CD4-positive, alpha-beta T cell treated with Interleukin-17A for 1 hour (primary cell): ENCODE results near the gene SLC35E3.
"Not testable (repeated sequence)": the region's sequence is repeated elsewhere in the genome, so short reads cannot be mapped to it uniquely, and the experiment has no call there.

Experiments used
- DNase-seq: peaks from one replicate; pipeline ENCODE4 v3.0.0-alpha.2; 2020

SLC35E3 gene

DNA sequence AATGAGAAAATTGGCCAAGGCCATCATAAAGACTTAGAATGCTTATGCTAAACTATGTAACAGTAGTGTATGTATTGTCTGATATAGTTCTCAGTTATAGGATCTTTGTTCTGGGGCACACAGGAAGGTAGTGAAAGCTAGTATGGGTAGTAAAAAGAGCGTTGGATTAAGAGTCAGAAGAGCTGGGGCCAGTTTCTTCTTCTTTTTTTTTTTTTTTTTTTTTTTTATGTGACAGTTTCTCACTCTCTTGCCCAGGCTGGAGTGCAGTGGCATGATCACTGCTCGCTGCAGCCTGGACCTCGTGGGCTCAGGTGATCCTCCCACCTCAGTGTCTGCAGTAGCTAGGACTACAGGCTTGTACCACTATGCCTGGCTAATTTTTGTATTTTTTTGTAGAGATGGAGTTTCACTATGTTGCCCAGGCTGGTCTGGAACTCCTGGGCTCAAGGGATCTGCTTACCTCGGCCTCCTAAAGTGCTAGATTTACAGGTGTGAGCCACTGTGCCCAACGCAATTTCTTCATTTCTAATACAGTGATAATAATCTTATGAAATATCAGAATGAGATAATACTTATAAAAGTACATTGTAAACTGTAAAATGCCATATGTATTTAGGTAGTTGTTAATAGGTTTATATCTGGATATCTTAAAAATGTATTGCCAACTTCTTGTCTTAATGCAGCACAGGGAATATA, 69.4 kb downstream of the SLC35E3 start:
- DNase-seq, result no peak

DNA sequence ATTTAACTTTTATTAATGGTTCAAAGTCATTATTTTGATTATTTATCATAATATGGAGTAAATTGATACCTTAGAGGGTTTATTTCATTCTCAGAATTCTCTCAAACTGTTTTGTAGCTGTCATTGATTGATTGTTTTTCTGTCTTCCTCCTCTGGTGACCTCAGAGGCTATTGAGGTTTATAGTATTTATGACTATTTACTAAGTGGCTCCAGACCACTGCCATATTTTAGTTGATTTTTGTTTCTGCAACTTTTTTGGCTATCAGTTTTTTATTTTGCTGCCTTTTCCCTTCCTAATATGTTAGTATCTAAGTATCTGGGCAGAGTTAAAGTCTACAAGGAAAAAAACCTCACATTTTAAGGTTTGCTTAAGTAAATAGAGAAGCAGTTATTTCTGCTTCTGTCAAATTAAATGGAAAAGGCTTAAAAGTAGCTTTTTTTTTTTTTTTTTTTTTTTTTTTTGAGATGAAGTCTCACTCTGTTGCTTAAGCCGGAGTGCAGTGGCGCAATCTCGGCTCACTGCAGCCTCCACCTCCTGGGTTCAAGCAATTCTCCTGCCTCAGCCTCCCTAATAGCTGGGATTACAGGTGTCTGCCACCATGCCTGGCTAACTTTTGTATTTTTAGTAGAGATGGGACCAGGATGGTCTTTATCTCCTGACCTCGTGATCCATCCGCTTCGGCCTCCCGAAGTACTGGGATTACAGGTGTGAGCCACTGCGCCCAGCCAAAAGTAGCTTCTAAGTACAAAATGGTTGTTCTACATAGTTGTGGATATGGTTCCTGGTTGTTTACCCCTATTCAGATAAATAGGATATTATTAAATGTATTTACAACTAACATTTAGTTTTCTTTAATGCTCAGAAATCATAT, 70.2 kb downstream of the SLC35E3 start:
- no peak for DNase-seq

DNA sequence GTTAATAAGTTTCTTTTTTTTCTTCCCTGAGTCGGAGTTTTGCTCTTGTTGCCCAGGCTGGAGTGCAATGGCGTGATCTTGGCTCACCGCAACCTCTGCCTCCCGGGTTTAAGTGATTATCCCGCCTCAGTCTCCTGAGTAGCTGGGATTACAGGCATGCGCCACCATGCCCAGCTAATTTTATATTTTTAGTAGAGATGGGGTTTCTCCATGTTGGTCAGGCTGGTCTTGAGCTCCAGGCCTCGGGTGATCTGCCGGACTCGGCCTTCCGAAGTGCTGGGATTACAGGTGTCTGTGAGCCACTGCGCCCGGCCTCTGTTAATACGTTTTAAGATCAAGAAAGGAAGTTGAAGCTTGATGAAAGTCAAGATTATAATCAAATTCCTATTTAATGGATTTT, 73.5 kb downstream of the SLC35E3 start:
- DNase-seq, result not testable (repeated sequence)

DNA sequence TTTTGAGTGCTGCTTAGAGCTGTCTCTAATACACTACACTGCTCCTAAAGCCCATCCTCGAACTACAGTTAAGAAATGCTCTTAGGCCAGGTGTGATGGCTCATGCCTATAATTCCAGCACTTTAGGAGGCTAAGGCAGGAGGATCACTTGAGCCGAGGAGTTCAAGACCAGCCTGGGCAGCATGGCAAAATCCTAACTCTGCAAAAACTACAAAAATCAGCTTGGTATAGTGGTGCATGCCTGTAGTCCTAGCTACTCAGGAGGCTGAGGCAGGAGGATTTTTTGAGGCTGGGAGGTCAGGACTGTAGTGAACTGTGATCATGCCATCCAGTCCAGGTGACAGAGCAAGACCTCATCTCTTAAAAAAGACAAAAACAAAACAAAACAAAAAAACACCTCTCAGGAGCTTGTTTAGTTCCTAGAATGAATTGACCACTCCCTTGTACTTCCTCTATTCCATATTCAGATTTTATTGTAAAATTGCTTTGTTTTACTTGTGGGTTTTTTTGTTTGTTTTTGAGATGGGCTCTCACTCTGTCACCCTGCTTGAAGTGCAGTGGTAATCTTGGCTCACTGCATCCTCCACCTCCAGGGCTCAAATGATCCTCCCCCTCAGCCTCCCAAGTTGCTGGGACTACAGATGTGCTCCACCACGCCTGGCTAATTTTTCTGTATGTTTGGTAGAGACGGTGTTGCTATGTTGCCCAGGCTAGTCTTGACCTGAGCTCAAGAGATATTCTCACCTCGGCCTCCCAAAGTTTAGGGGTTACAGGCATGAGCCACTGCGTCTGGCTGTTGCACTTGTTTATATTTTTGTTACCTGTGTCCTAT, 75.6 kb downstream of the SLC35E3 start:
- no peak for DNase-seq

DNA sequence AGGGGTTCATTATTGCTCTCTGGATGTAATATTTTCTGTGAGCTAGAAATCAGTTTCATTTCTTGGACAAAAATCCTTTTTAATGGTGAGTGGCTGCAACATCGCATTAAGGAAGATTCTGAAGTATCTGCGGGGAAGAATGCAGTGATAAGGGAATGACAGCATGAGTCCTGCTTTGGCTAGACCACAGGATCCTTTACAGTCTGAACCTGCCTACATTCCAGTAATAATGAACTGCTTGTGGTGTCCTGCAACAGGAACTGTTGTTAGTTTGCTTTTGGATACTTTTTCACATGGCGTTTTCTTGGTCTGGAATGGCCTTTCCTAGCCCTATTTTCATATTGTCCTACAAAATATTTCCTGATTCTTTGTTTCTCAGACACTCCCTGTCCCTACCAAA, 77.7 kb downstream of the SLC35E3 start:
- DNase-seq, result no peak

DNA sequence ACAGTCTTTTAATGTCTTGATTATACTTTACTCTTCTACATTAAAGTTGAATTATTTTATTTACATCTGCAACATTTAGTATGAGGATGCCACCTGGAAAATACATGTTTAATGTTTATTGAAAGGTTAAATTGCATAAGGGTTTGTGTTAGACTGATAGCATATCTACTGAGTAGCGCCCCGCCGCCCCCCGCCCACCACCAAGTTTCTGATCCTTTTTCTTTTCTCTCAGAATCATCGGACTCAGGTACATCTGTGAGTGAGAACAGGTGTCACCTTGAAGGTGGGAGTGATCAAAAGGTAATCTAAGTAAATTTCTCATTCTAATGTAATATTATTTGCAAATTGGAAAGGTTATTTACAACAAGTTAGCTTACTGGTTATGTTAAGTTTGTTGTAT, 78.2 kb downstream of the SLC35E3 start:
- DNase-seq, result no peak

DNA sequence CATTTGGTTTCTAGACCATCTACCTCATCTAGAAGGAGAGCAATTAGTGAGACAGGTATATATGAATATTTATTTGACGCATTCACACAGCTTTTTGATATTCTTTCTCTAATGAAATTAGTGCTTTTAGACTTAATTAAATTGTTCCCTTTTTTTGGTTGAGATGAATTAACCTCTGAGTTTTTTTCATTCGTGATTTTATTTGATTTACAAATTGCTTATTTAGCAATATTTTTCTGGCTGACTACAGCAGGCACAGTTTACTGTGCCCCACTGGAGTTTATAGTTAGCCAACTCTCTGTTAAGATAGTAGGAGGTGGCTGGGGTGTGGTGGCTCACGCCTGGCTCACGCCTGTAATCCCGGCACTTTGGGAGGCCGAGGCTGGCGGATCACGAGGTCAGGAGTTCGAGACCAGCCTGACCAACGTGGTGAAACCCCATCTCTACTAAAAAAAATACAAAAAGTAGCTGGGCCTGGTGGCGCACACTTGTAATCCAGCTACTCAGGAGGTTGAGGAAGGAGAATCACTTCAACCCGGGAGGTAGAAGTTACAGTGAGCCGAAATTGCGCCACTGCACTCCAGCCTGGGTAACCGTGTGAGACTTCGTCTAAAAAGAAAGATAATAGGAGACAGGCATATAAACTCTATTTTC, 78.7 kb downstream of the SLC35E3 start:
- DNase-seq, result no peak

DNA sequence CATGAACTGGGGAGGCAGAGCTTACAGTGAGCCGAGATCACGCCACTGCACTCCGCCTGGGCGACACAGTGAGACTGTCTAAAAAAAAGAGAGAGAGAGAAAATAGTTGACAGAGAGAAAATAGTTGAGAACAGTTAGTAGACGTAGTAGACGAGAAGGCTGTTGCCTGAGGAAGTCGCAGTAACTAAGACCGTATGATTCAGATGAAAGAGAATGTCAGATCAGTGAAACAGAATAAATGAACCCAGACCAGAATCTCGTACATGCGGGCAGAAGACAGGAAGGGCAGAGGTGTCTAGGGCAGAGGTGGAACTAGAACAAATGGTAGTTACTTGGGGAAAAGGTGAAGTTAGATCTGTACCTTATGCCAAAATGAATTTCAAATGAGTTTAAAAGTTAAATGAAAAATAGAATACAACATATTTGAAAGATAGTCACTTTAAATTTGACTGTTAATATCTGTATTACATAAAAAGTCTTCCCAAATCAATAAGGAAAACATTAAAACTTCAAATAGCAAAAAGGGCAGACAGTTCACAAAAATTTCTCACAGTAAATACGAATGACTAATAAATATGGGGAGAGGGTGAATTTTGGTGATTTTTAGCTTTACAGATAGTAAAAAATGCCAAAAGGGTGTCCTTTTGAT, 79.7 kb downstream of the SLC35E3 start:
- no peak for DNase-seq

DNA sequence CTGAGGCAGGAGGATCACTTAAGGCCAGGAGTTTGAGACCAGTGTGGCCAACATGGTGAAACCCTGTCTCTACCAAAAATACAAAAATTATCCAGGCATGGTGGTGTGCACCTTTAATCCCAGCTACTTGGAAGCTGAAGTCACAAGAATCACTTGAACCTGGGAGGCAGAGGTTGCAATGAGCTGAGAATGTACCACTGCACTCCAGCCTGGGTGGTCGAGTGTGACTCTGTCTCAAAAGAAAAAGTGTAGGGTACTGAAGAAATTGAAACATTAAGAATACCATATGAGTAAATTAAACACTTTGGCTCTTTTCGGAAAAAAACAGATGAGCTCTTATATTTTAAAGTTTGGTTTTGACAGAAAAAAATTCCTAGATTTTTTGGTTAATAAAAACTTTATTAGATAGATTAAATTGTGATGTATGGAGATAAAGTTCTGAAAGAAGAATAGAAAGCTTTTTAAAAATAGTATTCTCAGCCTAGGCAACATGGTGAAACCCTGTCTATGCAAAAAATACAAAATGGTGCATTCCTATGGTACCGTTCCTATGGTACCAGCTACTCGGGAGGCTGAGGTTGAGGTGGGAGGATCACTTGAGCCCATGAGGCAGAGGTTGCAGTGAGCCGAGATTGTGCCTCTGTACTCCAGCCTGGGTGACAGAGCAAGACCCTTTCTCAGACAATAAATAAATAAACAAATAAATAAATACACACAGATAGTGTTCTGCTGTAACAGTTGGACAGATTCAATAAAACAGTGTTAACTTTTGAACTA, 82.1 kb downstream of the SLC35E3 start:
- no peak for DNase-seq

DNA sequence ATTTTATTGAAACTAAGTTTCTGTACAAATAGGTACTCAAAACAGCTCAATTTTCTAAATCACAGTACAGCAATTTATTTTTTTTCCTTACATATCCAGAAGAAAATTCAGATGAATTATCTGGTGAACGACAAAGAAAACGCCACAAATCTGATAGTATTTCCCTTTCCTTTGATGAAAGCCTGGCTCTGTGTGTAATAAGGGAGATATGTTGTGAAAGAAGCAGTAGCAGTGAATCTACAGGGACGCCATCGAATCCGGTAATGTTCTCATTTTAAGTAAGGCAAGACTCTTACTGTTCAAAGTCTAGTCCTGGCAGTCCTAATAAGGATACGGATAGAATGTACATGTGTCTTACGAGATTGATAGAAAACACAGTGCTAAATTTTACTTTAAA, 82.7 kb downstream of the SLC35E3 start:
- DNase-seq, result no peak
